ENCODE results near the gene ERBIN. TPM values are rescaled to one million over a fixed set of nuclear protein-coding genes. Genes with fewer than 3 reads are reported as not detected.

Gene ERBIN
- total RNA-seq, 2 donors from 2014 or later = 17.8 to 52.7 TPM

GRCh38 chr5:65982635-65983034 is 56.3 kb downstream of the ERBIN start:
- peaks cover 28% of the 10 kb centered on the region for H3K4me1 ChIP-seq
- no peaks in the 10 kb centered on the region for H3K9me3 ChIP-seq
- intact Hi-C loops (cut with DNase I) = no loop called here
- H3K4me3 ChIP-seq = no peak overlapping the region
- TF ChIP-seq POLR2A (IDR thresholded peaks at IDR 0.05) = no peak
- TF ChIP-seq, protein P1, sequence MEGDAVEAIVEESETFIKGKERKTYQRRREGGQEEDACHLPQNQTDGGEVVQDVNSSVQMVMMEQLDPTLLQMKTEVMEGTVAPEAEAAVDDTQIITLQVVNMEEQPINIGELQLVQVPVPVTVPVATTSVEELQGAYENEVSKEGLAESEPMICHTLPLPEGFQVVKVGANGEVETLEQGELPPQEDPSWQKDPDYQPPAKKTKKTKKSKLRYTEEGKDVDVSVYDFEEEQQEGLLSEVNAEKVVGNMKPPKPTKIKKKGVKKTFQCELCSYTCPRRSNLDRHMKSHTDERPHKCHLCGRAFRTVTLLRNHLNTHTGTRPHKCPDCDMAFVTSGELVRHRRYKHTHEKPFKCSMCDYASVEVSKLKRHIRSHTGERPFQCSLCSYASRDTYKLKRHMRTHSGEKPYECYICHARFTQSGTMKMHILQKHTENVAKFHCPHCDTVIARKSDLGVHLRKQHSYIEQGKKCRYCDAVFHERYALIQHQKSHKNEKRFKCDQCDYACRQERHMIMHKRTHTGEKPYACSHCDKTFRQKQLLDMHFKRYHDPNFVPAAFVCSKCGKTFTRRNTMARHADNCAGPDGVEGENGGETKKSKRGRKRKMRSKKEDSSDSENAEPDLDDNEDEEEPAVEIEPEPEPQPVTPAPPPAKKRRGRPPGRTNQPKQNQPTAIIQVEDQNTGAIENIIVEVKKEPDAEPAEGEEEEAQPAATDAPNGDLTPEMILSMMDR (IDR thresholded peaks at IDR 0.05) = no peak
- 67 to 86% methylated on average over 1 of the region's 1 CpG for WGBS, 2 donors
- no peaks in the 10 kb centered on the region for H3K36me3 ChIP-seq (replicated peaks in 1 of 2; ENCODE audit: insufficient read depth in 1 of 2, low read depth in 2 of 2)
- H3K27ac ChIP-seq = no peak overlapping the region
- ATAC-seq (no peak), DNase-seq (no peak)
- no peaks in the 10 kb centered on the region for H3K27me3 ChIP-seq

- Histone ChIP-seq H3K36me3 (replicated peaks in 1 of 2; ENCODE audit: insufficient read depth in 1 of 2, low read depth in 2 of 2) (no peaks in the 10 kb centered on the region), H3K27me3 (no peaks in the 10 kb centered on the region), H3K27ac (no peak overlapping the region), H3K4me3 (no peak overlapping the region), H3K9me3 (no peaks in the 10 kb centered on the region), H3K4me1 (peaks cover 28% of the 10 kb centered on the region)
- TF ChIP-seq, protein P1 (IDR thresholded peaks at IDR 0.05) = no peak
- no peak for TF ChIP-seq POLR2A (IDR thresholded peaks at IDR 0.05)
- intact Hi-C loops (cut with DNase I) = no loop called here
- no peak for DNase-seq
- ATAC-seq = no peak
- 93 to 94% methylated on average over 10 of the region's 10 CpGs for WGBS, 2 donors
Measured at GRCh38 chr5:65984098-65984885, 57.9 kb downstream of the ERBIN start.

- Histone ChIP-seq H3K27ac (no peak overlapping the region), H3K4me1 (peaks cover 28% of the 10 kb centered on the region), H3K27me3 (no peaks in the 10 kb centered on the region), H3K4me3 (no peak overlapping the region), H3K36me3 (replicated peaks in 1 of 2; ENCODE audit: insufficient read depth in 1 of 2, low read depth in 2 of 2) (no peaks in the 10 kb centered on the region), H3K9me3 (no peaks in the 10 kb centered on the region)
- 85 to 93% methylated on average over 1 of the region's 1 CpG for WGBS, 2 donors
- TF ChIP-seq POLR2A (IDR thresholded peaks at IDR 0.05) = no peak
- TF ChIP-seq, protein P1 (IDR thresholded peaks at IDR 0.05) = no peak
- no peak for ATAC-seq
- intact Hi-C loops (cut with DNase I) = no loop called here
- DNase-seq = no peak
Measured at GRCh38 chr5:65986050-65986451, 59.7 kb downstream of the ERBIN start.

DNA sequence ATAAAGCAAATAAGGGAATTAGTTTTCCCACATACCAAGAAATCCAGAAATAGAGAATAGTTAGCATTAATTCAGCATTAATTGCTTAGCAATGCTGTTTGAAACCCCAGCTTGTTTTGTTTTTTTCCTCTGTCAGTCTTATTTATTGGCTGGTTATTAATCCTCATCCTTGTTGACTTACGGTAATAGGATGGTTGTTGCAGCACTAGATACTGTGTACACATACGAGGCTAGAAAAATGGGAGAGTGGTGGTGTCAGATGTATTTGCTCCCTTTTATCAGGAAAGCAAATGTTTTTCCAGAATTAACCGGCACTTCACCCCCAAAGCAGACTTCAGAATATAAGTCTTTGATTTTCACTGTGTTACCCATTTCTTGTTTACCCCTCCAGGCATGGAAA is 60.4 kb downstream of the ERBIN start:
- intact Hi-C loops (cut with DNase I) = no loop called here
- H3K36me3 ChIP-seq (replicated peaks in 1 of 2; ENCODE audit: insufficient read depth in 1 of 2, low read depth in 2 of 2) = no peaks in the 10 kb centered on the region
- ATAC-seq = no peak
- no peaks in the 10 kb centered on the region for H3K9me3 ChIP-seq
- no peak overlapping the region for H3K4me3 ChIP-seq
- no peak for TF ChIP-seq POLR2A (IDR thresholded peaks at IDR 0.05)
- TF ChIP-seq, protein P1 (IDR thresholded peaks at IDR 0.05) = no peak
- H3K27me3 ChIP-seq = no peaks in the 10 kb centered on the region
- H3K4me1 ChIP-seq = peaks cover 26% of the 10 kb centered on the region
- DNase-seq = no peak
- WGBS, 2 donors = 37 to 42% methylated on average over 3 of the region's 3 CpGs
- no peak overlapping the region for H3K27ac ChIP-seq

- H3K27me3 ChIP-seq = no peaks in the 10 kb centered on the region
- H3K9me3 ChIP-seq = no peaks in the 10 kb centered on the region
- DNase-seq (no peak), ATAC-seq (no peak)
- H3K36me3 ChIP-seq (replicated peaks in 1 of 2; ENCODE audit: insufficient read depth in 1 of 2, low read depth in 2 of 2) = no peaks in the 10 kb centered on the region
- TF ChIP-seq, protein P1 (IDR thresholded peaks at IDR 0.05) = no peak
- no peak for TF ChIP-seq POLR2A (IDR thresholded peaks at IDR 0.05)
- intact Hi-C loops (cut with DNase I) = no loop called here
- WGBS, 2 donors = 96 to 99% methylated on average over 4 of the region's 4 CpGs
- H3K27ac ChIP-seq = no peak overlapping the region
- no peak overlapping the region for H3K4me3 ChIP-seq
- peaks cover 16% of the 10 kb centered on the region for H3K4me1 ChIP-seq
Measured at GRCh38 chr5:65987982-65988381, 61.6 kb downstream of the ERBIN start.
